UCSD-AML1 (cell line): Measurements from ENCODE around the gene KCNH3.
"Not testable (repeated sequence)": the region's sequence is repeated elsewhere in the genome, so short reads cannot be mapped to it uniquely, and the experiment has no call there.

Experiments used
- DNase-seq: peaks from one replicate; lab custom pipeline; 2025; ENCODE audit not compliant: unreplicated experiment; lab: John Stamatoyannopoulos, UW

The KCNH3 gene

DNA sequence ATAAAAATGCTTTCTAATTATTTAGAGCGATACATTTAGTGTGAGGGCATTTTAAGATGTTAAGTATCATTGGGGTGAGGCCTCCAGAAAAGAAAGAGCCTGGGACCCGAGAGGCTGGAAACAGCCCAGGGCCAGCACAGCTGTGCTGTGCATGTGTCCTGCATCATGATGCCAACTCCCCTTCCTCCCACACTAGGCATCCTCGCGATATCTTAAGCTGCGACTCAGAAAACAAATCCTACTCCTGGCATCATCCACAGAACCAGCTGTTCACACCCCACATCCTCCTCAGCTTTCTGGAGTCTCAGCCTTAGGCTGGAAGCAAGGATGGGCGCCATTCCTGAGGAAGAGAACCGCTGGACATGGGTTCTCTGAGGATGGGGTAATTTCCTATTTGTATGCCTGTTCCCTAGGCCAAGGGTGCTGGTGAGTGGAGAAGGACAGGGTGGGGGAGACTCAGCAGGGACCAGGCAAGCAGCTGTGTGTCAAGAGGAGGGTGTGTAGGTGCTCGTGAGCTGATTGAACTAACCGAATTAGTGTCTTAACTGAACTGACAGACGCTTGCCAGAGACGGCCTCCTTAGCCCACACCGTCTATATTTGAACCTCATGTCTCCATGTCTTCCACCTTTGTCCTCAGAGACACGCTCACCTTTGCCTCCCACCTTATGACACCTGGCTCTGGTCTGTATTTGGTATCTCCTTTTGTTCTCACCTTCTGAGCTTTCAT lies 44.7 kb downstream of the KCNH3 start:
- no peak for DNase-seq

DNA sequence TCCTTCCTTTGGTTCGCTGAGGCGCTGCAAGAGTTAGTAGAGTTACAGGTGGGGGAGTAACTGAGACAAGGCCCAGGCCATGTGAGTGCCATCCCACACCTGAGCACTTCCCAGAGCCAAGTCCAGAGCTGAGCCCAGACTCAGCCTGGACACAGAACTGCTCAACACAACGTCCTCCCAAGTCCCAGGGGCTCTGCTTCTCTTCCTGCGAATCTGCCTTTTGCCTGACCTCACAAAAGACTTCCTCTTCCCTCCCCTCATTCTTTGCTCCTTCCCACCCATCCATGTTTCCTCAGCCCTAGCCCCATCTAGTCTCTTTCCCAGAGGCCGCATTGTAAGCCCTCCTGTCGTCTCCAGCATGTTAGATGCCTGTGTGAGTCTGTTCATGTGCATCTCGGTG lies 45.8 kb downstream of the KCNH3 start:
- DNase-seq, result no peak

DNA sequence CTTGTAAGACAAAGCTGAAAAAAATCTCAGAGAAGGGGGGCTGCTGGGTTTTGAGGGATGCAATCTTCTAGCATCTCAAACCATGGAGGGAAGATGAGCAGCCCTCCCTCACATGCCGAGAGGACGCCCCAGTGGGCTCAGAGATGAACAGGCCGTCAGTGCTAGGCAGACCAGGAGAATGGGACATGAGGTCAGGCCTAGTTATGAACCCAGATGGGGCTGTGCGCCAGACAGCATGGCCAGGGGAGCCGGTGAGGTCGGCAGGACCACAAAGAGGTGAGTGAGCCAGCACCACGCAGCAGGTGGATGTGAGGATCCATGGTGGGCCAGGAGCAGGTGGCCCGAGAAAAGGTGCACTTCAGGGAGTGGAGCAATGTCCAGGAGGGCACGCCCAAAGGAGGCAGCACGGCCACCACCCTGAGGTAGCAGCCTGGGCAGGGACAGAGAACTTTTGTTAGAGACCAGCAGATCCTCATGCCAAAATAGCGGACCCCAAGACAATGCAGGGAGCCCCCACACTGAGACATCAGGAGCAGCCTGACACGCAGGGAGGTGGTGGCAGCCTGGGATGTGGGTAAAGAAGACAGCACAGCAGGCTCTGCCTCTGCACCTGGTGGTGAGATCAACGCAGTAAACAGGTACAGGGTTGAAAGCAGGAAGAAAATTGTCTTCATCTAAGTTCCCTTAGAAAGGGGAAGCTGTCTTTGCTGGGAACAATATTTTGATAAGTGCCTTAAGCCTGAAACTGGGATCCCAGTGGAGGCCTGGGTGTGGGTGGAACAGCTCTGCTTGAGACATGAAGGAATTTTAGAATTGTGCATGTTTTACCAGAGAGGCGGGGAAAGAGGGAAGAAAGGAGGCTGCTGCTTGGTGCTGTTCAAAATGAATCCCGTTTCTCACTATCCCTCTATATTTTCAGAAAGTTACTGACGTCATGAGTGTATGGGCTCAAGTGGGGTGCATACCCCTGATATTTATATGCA lies 46.9 kb downstream of the KCNH3 start:
- DNase-seq, result no peak

DNA sequence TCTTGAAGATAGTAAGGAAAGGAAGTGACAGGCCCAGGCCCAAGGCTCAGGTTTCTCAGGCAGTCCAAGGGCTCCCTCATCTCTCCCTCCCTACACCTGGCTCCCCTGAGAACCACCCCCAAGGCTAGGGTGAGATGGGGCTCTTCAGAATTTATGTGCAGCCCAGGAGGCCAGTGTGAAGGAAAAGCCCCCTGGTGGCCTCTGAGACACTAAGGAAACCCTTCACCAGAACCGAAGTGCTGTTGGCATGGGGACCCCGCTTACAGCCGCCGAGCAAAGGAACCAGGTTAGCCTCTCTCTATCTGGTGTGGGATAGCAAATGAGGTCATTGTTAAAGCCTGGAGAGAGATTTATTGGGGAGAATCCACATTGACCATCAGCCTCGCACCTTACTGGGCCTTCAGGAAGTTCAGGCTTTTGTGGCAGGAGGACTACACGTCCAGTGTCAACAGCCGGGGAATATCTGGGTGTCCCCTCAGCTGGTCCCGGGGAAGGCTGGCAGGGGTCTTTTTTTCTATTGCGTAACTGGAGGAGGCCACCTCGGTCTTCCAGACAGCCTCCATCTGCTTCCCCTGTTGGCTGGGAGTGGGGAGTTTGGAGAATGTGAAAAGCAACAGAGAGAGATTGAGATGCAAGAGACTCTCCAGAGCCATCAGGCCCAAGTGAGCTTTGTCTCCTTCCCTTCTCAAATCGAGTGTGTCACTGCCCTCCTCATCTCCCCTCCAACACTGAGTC lies 48.5 kb downstream of the KCNH3 start:
- no peak for DNase-seq

DNA sequence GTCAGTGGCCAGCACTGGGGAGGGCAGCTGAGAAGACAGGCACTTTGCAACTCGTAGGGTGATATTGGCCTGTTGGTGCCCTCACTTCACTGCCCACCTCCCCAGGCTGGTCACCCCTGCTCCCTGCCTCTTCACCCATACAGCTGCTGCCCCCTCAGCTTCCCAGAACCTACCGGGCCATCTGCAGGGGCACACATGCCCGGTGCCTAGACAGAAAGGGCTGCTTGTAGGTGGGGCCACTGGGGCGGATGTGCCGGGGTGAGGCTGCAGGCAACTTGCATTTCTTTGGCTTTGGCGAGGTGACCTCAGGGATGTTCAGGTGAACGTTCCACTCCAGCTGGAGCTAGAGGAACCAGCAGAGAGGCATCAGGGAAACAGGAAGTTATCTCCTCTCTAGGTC lies 49.5 kb downstream of the KCNH3 start:
- no peak for DNase-seq

DNA sequence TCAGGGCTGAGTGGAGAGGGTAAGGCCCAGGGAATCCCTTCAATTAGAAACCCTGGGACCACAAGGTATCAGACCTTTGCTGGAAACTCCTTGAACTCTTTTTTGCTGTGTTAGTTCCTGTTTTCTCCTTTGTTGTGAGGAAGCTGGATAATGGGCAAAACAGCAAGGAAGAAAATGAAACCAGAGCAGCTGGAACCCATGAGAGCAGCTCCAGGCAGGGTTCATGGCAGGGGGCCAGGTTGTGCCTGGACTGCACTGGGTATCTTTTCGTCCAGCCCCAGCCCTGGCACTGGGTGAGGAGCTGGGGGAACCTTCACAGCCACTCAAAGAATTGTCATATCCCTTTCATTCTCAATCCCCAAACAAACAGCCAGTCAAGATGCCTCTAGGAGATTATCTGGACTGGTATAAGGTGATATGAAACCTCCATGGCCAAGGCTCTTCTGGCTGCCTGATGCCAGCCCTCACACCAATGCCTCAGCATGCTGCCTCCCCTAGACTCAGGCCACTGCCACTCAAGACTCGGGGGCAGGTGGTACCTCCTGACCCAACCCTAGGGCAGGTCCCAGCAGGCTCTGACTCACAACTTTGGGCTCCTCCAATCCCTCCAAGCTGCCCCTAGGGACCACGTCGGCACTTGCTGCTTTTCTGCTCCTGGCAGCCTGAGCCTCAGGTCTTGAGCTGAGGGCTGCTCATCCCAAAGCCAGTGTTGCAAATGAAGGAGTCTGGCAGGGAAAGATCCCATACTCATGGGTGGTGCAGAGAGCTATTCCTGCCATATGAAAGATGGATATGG lies 50.1 kb downstream of the KCNH3 start:
- no peak for DNase-seq

DNA sequence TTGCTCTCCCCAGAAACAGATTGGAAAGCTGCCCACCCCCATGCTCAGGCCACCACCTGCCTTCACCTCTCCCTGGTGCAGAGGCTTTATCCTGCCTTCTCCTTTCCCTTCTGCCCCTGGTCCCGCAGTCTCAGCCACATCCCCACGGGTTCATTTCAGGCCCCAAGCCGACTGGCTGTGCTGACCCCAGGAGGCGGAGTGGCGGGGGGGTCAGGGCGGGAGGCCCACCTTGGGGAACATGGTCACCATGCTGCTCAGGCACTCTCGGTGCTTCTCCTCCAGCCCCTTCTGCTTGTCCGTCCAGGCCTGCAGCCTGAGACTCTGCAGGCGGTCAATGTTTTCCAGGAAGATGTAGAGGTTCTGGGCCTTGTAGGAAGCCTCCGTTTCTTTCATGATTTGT lies 59.7 kb downstream of the KCNH3 start:
- no peak for DNase-seq

DNA sequence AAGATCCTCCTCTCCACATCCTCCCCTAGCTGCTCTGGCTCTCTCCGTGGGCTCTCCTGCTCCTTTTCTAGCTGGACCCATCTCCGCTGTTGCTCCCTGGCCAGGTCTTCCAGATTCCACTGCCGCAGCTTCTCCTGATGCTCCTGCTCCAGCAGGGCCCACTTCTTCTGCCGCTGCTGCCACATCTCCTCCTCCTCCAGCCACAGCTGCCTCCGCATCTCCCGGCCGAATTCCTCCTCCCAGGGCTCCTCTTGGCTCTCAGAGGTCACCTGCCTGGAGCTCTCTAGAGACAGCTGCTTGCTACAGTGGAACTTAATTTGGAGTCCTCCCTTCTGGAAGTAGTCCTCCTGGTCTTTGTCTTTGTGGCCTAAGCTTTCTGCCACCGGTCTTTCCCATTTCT lies 61.1 kb downstream of the KCNH3 start:
- no peak for DNase-seq

DNA sequence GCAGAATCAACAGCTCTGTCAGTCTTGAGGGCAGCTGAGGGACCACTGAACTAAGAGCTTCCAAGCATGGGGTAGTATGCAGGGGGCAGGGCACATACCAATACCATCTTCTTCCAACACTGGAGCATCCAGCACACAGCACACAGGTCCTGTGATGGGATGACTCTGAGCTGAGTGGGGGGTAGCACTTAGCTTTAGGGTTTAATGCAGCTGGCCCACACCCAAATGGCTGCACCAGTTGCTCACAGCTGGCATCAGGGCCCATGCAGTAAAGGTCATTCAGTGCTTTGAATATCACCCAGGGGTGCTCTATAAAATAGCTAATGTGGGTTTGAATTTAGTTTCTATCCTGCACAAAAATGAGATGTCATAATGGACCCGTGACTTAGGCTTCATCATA lies 64.9 kb downstream of the KCNH3 start:
- no peak for DNase-seq

DNA sequence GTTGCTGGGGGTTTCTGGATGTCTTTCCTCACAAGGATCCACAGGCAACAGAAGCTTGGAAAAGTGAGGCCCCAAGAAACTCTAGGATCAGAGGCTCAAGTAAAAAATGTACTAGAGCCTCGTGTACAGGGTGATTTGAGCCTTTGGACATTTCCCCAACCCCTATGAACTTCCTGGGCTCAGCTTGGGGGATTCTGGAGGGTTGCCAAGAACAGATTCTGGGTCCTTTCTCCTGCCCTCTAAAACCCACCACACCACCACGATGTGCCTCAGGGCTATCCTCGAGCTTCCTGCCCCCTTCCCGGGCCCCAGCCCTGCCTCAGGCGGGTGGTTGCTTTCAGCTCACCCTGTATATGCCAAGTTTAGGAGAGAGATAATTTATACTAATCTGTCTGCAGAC lies 66.0 kb downstream of the KCNH3 start:
- DNase-seq, result no peak

DNA sequence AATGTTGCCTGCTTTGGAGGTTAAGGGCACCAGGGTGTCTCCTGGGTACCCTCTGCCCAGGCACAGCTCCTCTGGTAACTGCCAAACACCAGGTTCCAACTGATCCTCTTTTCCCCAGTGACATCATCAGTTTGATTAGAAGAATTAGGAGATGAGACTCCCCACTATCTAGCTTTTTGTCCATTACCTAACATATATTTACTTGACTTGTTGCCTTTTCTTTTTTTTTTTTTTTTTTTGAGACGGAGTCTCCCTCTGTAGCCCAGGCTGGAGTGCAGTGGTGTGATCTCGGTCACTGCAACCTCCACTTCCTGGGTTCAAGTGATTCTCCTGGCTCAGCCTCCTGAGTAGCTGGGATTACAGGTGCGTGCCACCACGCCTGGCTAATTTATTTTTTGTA lies 66.7 kb downstream of the KCNH3 start, which contains the start of gene FAM186B:
TSS of gene FAM186B (minus strand) at position 101 of the 400 bp plus-strand sequence. CDS start 162 bp downstream, outside the sequence.
- not testable (repeated sequence) for DNase-seq
